K562 (cell line): ENCODE results near the gene ACTN4. TPM values are rescaled to one million over a fixed set of nuclear protein-coding genes. Genes with fewer than 3 reads are reported as not detected.

Experiments used
- ATAC-seq: fragments of 200-7000 bp; cut with Tn5 transposase; 3 replicates; pipeline ENCODE4 v1.9.1; 2020; ENCODE audit warnings: moderate library complexity
- BruUV-seq: library from RNA; stranded (reverse); fragments of 400-500 nt; replicated peaks from 2 replicates; lab custom pipeline; 2021; lab: Mats Ljungman, UMichigan
- CTCF ChIA-PET: fragments of 300-600 bp; formaldehyde crosslinking; extraction: SDS; loops from one replicate; lab custom pipeline; 2021; ENCODE audit warnings: low intra/inter-chr PET ratio; lab: Yijun Ruan, JAX
- POLR2A ChIA-PET: fragments of 300-600, 350-650 bp; sonication (Branson Sonifier 250); formaldehyde crosslinking; extraction: SDS; loops from one replicate; lab custom pipeline; 2021; ENCODE audit warnings: antibody characterized with exemption, inconsistent platforms; lab: Yijun Ruan, JAX
- DNase-seq, 4 experiments: peaks; one replicate each; pipeline versions ENCODE4 v3.0.0 to v3.0.0-alpha.2; 2011 to 2018; ENCODE audit warnings: low spot score in 3 of 4, mixed read lengths in 3 of 4; ENCODE audit errors: extremely low read depth in 1 of 4
- FAIRE-seq: peaks from 2 replicates; lab custom pipeline; 2011; peaks lifted over from hg19 to GRCh38; lab: Jason Lieb, UNC
- H2AFZ ChIP-seq: 2 replicates; pipeline ENCODE4 v1.6.0; 2011; ENCODE audit warnings: low read depth, low read length, control low read depth, inconsistent platforms
- H3K27ac ChIP-seq: fragments of 200-600 bp; 3 replicates; pipeline ENCODE4 v1.8.0; 2011; ENCODE audit warnings: low read depth, mild to moderate bottlenecking, control low read depth, inconsistent platforms, low read length, moderate library complexity, mixed read lengths; ENCODE audit errors: extremely low read depth
- H3K27me3 ChIP-seq, 2 experiments: fragments of 300-600 bp in 1 of 2; 2 replicates in 1 of 2; 3 replicates in 1 of 2; pipeline versions ENCODE4 v1.6.0 to v1.8.0; 2011; ENCODE audit warnings: inconsistent platforms in 2 of 2, low read length in 2 of 2, mild to moderate bottlenecking in 1 of 2, mixed read lengths in 1 of 2, moderate library complexity in 1 of 2; ENCODE audit not compliant: control insufficient read depth in 2 of 2, insufficient read depth in 2 of 2
- H3K36me3 ChIP-seq: fragments of 300-600 bp; 3 replicates; pipeline ENCODE4 v1.8.0; 2011; ENCODE audit warnings: mild to moderate bottlenecking, low read length, inconsistent platforms; ENCODE audit not compliant: control insufficient read depth, insufficient read depth
- H3K4me1 ChIP-seq, 2 experiments: fragments of 200-600 bp in 1 of 2; replicated peaks in 1 of 2; 2 replicates in 1 of 2; 3 replicates in 1 of 2; pipeline versions ENCODE4 v1.5.1 to v1.8.0; 2011; ENCODE audit warnings: inconsistent platforms in 2 of 2, low read length in 2 of 2, mild to moderate bottlenecking in 1 of 2, mixed read lengths in 1 of 2, moderate library complexity in 1 of 2; ENCODE audit not compliant: control insufficient read depth in 2 of 2, insufficient read depth in 2 of 2
- H3K4me2 ChIP-seq: 2 replicates; pipeline ENCODE4 v1.6.1; 2011; ENCODE audit warnings: low read length, control low read depth, inconsistent platforms, mixed read lengths; ENCODE audit not compliant: insufficient read depth
- H3K4me3 ChIP-seq: fragments of 200-600 bp; sonication (generic), shearing (Covaris generic); 2 replicates; pipeline ENCODE4 v1.5.1; 2016; ENCODE audit warnings: control low read depth, inconsistent platforms
- H3K79me2 ChIP-seq: fragments of 200-600 bp; 3 replicates; pipeline ENCODE4 v1.8.0; 2011; ENCODE audit warnings: low read length, inconsistent platforms; ENCODE audit not compliant: control insufficient read depth, insufficient read depth
- H3K9ac ChIP-seq, 2 experiments: 2 replicates each; pipeline versions ENCODE4 v1.6.0 to v1.6.1; 2011; ENCODE audit warnings: low read depth in 2 of 2, low read length in 2 of 2, control low read depth in 1 of 2, inconsistent platforms in 1 of 2, mild to moderate bottlenecking in 1 of 2, mixed read lengths in 1 of 2; ENCODE audit not compliant: insufficient read depth in 1 of 2
- H3K9me1 ChIP-seq: one replicate; pipeline ENCODE4 v1.6.0; 2011; ENCODE audit warnings: inconsistent platforms, mild to moderate bottlenecking, low read length, moderate library complexity; ENCODE audit not compliant: control insufficient read depth, insufficient read depth
- H3K9me3 ChIP-seq: replicated peaks from 2 replicates; pipeline ENCODE4 v1.5.1; 2011; ENCODE audit warnings: low read depth, low read length, inconsistent platforms; ENCODE audit not compliant: control insufficient read depth, insufficient read depth
- H4K20me1 ChIP-seq: replicated peaks from 2 replicates; pipeline ENCODE4 v1.6.1; 2011; ENCODE audit warnings: low read length, inconsistent platforms, mixed read lengths; ENCODE audit not compliant: control insufficient read depth, insufficient read depth
- CC2D1A ChIP-seq: fragments of 450-650 bp; IDR thresholded peaks from 2 replicates; pipeline ENCODE4 v1.6.1; 2017; ENCODE audit warnings: mild to moderate bottlenecking
- FOSL1 ChIP-seq: fragments of 200-800 bp; sonication (Bioruptor generic); conservative IDR thresholded peaks from 2 replicates; pipeline ENCODE4 v1.6.1; 2016; ENCODE audit warnings: missing genetic modification characterization, missing compliant biosample characterization
- GTF2F1 ChIP-seq: IDR thresholded peaks from 2 replicates; pipeline ENCODE4 v1.6.1; 2011; ENCODE audit warnings: low read depth, low read length, improper control_type of control experiment
- L3MBTL2 ChIP-seq: fragments of 450-650 bp; IDR thresholded peaks from 2 replicates; pipeline ENCODE4 v1.6.1; 2016; ENCODE audit warnings: mild to moderate bottlenecking, moderate library complexity
- NFIC ChIP-seq: fragments of 450-650 bp; IDR thresholded peaks from 2 replicates; pipeline ENCODE4 v1.6.1; 2017; ENCODE audit warnings: mild to moderate bottlenecking, inconsistent platforms
- PHTF2 ChIP-seq: fragments of 250-450 bp; sonication (Bioruptor Pico); IDR thresholded peaks from 2 replicates; pipeline ENCODE4 v1.5.0; 2021; ENCODE audit warnings: mild to moderate bottlenecking
- ZNF165 ChIP-seq: fragments of 250-450 bp; sonication (Bioruptor Pico); IDR thresholded peaks from 2 replicates; pipeline ENCODE4 v1.4.0; 2020; ENCODE audit warnings: borderline replicate concordance
- ZNF76 ChIP-seq: fragments of 250-450 bp; sonication (Bioruptor Pico); IDR thresholded peaks from 2 replicates; pipeline ENCODE4 v1.4.0; 2020; ENCODE audit warnings: mild to moderate bottlenecking, moderate library complexity, borderline replicate concordance
- WGBS: fragments of 100-300 bp; shearing (Covaris generic); methylation state at CpG from one replicate; pipeline ENCODE4 v1.1.6; 2016; ENCODE audit warnings: low coverage, mixed read lengths; ENCODE audit not compliant: insufficient coverage; ENCODE audit errors: missing lambda C conversion rate; 5-methylcytosine and 5-hydroxymethylcytosine counted together
- in situ Hi-C: fragments of 300-500 bp; cut with MboI; formaldehyde crosslinking; loops from 4 replicates; pipeline ENCODE4 v1.15.0; 2018; ENCODE audit warnings: inconsistent platforms, mixed read lengths
- intact Hi-C: fragments of 100-400 bp; cut with micrococcal nuclease; formaldehyde crosslinking; loops from 2 replicates; pipeline ENCODE4 v1.14.2; 2022
- polyA plus RNA-seq, 8 experiments: library from polyadenylated mRNA; depleted of rRNA in 4 of 8; stranded (reverse) in 5 of 8; unstranded in 3 of 8; fragments of >200 nt; fragmentation: Nextera tagmentation in 2 of 8; fragmentation: Illumina TruSeq in 1 of 8; extraction: Ambion mirVana in 2 of 8; extraction: Trizol in 1 of 8; gene quantifications; 2 replicates each; pipeline versions ENCODE4 v1.2.1 to v1.2.3, GENCODE V29; 2011 to 2014; ENCODE audit warnings: inconsistent platforms in 1 of 8, missing spikeins in 1 of 8
- total RNA-seq, 7 experiments: library from RNA; depleted of rRNA in 6 of 7; stranded (reverse); fragments of >200 nt in 6 of 7; fragmentation: Illumina TruSeq in 2 of 7; extraction: Trizol in 2 of 7; gene quantifications; 2 replicates each; pipeline versions ENCODE4 v1.2.1 to v1.2.3, GENCODE V29; 2011 to 2021; ENCODE audit warnings: low replicate concordance in 1 of 7
- TF ChIP-seq, protein P1 (sequence below): sonication (generic); formaldehyde crosslinking; IDR thresholded peaks from 2 replicates; pipeline ENCODE4 v1.8.1; 2023; ENCODE audit warnings: mild to moderate bottlenecking, missing genetic modification reagents

The ACTN4 gene
- total and polyA plus RNA-seq, 9 of the 15 experiments (the other 6 are each of a cell fraction or from before 2014, with no cell fraction given): 3.1 to 385 (median 125) TPM

- TF ChIP-seq, protein P1, sequence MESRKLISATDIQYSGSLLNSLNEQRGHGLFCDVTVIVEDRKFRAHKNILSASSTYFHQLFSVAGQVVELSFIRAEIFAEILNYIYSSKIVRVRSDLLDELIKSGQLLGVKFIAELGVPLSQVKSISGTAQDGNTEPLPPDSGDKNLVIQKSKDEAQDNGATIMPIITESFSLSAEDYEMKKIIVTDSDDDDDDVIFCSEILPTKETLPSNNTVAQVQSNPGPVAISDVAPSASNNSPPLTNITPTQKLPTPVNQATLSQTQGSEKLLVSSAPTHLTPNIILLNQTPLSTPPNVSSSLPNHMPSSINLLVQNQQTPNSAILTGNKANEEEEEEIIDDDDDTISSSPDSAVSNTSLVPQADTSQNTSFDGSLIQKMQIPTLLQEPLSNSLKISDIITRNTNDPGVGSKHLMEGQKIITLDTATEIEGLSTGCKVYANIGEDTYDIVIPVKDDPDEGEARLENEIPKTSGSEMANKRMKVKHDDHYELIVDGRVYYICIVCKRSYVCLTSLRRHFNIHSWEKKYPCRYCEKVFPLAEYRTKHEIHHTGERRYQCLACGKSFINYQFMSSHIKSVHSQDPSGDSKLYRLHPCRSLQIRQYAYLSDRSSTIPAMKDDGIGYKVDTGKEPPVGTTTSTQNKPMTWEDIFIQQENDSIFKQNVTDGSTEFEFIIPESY (CRISPR knock-in tag): peak; percentile 57; the same call in 1 of the 2 replicates
- TF ChIP-seq L3MBTL2: peak; percentile 29; the same call in 1 of the 2 replicates
- no peak for TF ChIP-seq PHTF2 (CRISPR knock-in tag)
- peak; percentile 21; the same call in 1 of the 2 replicates for TF ChIP-seq CC2D1A
- no peak for TF ChIP-seq ZNF76 (CRISPR knock-in tag)
Observed at GRCh38 chr19:38729653-38730469, 82.4 kb downstream of the ACTN4 start (continued).

GRCh38 chr19:38730470-38730730, 83.0 kb downstream of the ACTN4 start:
- no peak overlapping the region for H3K27ac ChIP-seq
- CTCF ChIA-PET: interaction anchor here (0.6 to 2.9 kb wide), 7 partner anchors 111 to 200 kb away, joined by 3 to 12 read pairs (median 3); partner anchors contain the start of genes MRPS12 and SARS2
- in situ Hi-C loops: no loop called here

More at GRCh38 chr19:38730470-38730730, 83.0 kb downstream of the ACTN4 start:
- FAIRE-seq (no peak), DNase-seq (no peak), ATAC-seq (no peak)
- no peak for TF ChIP-seq FOSL1
- TF ChIP-seq ZNF165 (CRISPR knock-in tag): no peak
- no peak for TF ChIP-seq NFIC
- no peak for TF ChIP-seq GTF2F1
- Histone ChIP-seq H3K9ac (no peak overlapping the region), H3K9me3 (no peaks in the 10 kb centered on the region), H3K27me3 (no peaks in the 10 kb centered on the region), H3K4me3 (no peak overlapping the region), H3K9me1 (no peaks in the 10 kb centered on the region), H3K4me1 (peaks cover 20 to 62% of the 10 kb centered on the region in 2 experiments), H3K4me2 (no peak overlapping the region), H3K79me2 (no peaks in the 10 kb centered on the region), H4K20me1 (0 out of 2 replicates have a peak, but pooled peaks cover 3% of the 10 kb centered on the region), H2AFZ (no peak overlapping the region), H3K36me3 (peaks cover 64% of the 10 kb centered on the region; the same call in 2 of the 3 replicates)
- BruUV-seq: no TSS peak
- POLR2A ChIA-PET: interaction anchor here (0.6 kb wide), 1 partner anchor 170 kb away, joined by 5 read pairs; no protein-coding TSS in a partner anchor
- intact Hi-C loops: loop anchor here (10.0 kb wide), 2 partner anchors 186 to 204 kb away; partner anchors contain the start of genes MRPS12 and SARS2
- 88% methylated on average over 7 of the region's 7 CpGs for WGBS
